HG03432 (cell line): ENCODE data around the gene KIR3DL3.
"Not testable (repeated sequence)": the region's sequence is repeated elsewhere in the genome, so short reads cannot be mapped to it uniquely, and the experiment has no call there.

ENCODE experiments used
- ATAC-seq: cut with Tn5 transposase; IDR thresholded peaks from one replicate; pipeline ENCODE4 v1.9.1; 2021; ENCODE audit warnings: mild to moderate bottlenecking, moderate library complexity; ENCODE audit not compliant: unreplicated experiment

The KIR3DL3 gene

GRCh38 chr19:54775830-54776229 is 51.6 kb downstream of the KIR3DL3 start:
- not testable (repeated sequence) for ATAC-seq

GRCh38 chr19:54777851-54778250 is 53.6 kb downstream of the KIR3DL3 start:
- ATAC-seq, result not testable (repeated sequence)

- not testable (repeated sequence) for ATAC-seq
Measured at GRCh38 chr19:54778896-54779295, 54.7 kb downstream of the KIR3DL3 start.

- not testable (repeated sequence) for ATAC-seq
Measured at GRCh38 chr19:54782916-54783315, 58.7 kb downstream of the KIR3DL3 start.
